Endothelial cell (in vitro differentiated cells): ENCODE data around the gene ACSS1. TPM values are rescaled to one million over a fixed set of nuclear protein-coding genes. Genes with fewer than 3 reads are reported as not detected.
A peak's percentile ranks its signal among the peaks of the same experiment; 100 is the strongest.

ENCODE experiments used
- DNase-seq: peaks from one replicate; pipeline ENCODE4 v3.0.0; 2021; ENCODE audit warnings: low spot score
- H3K27ac Mint-ChIP-seq: one replicate; pipeline ENCODE4 v1.8.0; 2021; ENCODE audit warnings: mixed read lengths, inconsistent platforms; ENCODE audit not compliant: unreplicated experiment
- H3K27me3 Mint-ChIP-seq: one replicate; pipeline ENCODE4 v1.8.0; 2021; ENCODE audit warnings: mild to moderate bottlenecking, moderate library complexity, mixed read lengths, inconsistent platforms; ENCODE audit not compliant: unreplicated experiment
- H3K36me3 Mint-ChIP-seq: one replicate; pipeline ENCODE4 v1.8.0; 2021; ENCODE audit warnings: mild to moderate bottlenecking, low read depth, mixed read lengths, inconsistent platforms; ENCODE audit not compliant: unreplicated experiment
- H3K4me1 Mint-ChIP-seq: one replicate; pipeline ENCODE4 v1.8.0; 2021; ENCODE audit warnings: mild to moderate bottlenecking, mixed read lengths, inconsistent platforms; ENCODE audit not compliant: unreplicated experiment
- H3K4me3 Mint-ChIP-seq: one replicate; pipeline ENCODE4 v1.8.0; 2021; ENCODE audit warnings: mild to moderate bottlenecking, mixed read lengths, inconsistent platforms; ENCODE audit not compliant: unreplicated experiment
- H3K9me3 Mint-ChIP-seq: one replicate; pipeline ENCODE4 v1.8.0; 2021; ENCODE audit warnings: mixed read lengths, inconsistent platforms; ENCODE audit not compliant: unreplicated experiment
- CTCF ChIP-seq: fragments of 200-600 bp; sonication (generic); IDR thresholded peaks from one replicate; pipeline ENCODE4 v1.5.0; 2021; ENCODE audit warnings: antibody characterized with exemption; ENCODE audit not compliant: unreplicated experiment
- total RNA-seq: library from RNA; stranded (reverse); fragmentation: NEBNext Ultra II Directional; extraction: Animal tissue kit (Norgen Biotek cat#: 25700); gene quantifications from one replicate; pipeline ENCODE4 v1.2.1, GENCODE V29; 2021; ENCODE audit not compliant: unreplicated experiment

The ACSS1 gene
- total RNA-seq, 1 donor from 2014 or later, result 15.5 TPM

- DNase-seq, result no peak
- Mint-ChIP-seq H3K27ac (peak overlapping the region; percentile 76), H3K4me3 (no peak overlapping the region), H3K36me3 (peaks cover 7% of the 10 kb centered on the region), H3K4me1 (peaks cover 61% of the 10 kb centered on the region), H3K9me3 (no peaks in the 10 kb centered on the region), H3K27me3 (peaks cover 6% of the 10 kb centered on the region)
- no peak for TF ChIP-seq CTCF
Observed at GRCh38 chr20:24986436-24987015, 71.4 kb downstream of the ACSS1 start.

GRCh38 chr20:24985802-24986201, 72.1 kb downstream of the ACSS1 start:
- no peak for DNase-seq
- no peak overlapping the region for H3K4me3 Mint-ChIP-seq
- H3K27me3 Mint-ChIP-seq, result peaks cover 6% of the 10 kb centered on the region
- peaks cover 14% of the 10 kb centered on the region for H3K36me3 Mint-ChIP-seq
- peaks cover 54% of the 10 kb centered on the region for H3K4me1 Mint-ChIP-seq
- no peak for TF ChIP-seq CTCF
- H3K9me3 Mint-ChIP-seq, result no peaks in the 10 kb centered on the region
- H3K27ac Mint-ChIP-seq, result peak overlapping the region; percentile 76

GRCh38 chr20:24984961-24985640, 72.8 kb downstream of the ACSS1 start:
- Mint-ChIP-seq H3K27ac (peak overlapping the region; percentile 37), H3K4me3 (no peak overlapping the region), H3K4me1 (peaks cover 48% of the 10 kb centered on the region), H3K27me3 (peaks cover 6% of the 10 kb centered on the region), H3K9me3 (peaks cover 1% of the 10 kb centered on the region), H3K36me3 (peaks cover 21% of the 10 kb centered on the region)
- TF ChIP-seq CTCF, result no peak
- no peak for DNase-seq

- DNase-seq, result no peak
- Mint-ChIP-seq H3K27me3 (peaks cover 9% of the 10 kb centered on the region), H3K4me1 (peaks cover 42% of the 10 kb centered on the region), H3K36me3 (peaks cover 33% of the 10 kb centered on the region), H3K27ac (no peak overlapping the region), H3K4me3 (no peak overlapping the region), H3K9me3 (peaks cover 7% of the 10 kb centered on the region)
- no peak for TF ChIP-seq CTCF
Observed at GRCh38 chr20:24983896-24984295, 74.0 kb downstream of the ACSS1 start.

GRCh38 chr20:24981790-24982189, 76.1 kb downstream of the ACSS1 start:
- peak overlapping the region; percentile 70 for H3K4me3 Mint-ChIP-seq
- H3K27me3 Mint-ChIP-seq, result peaks cover 9% of the 10 kb centered on the region
- TF ChIP-seq CTCF, result no peak
- no peak overlapping the region for H3K27ac Mint-ChIP-seq
- DNase-seq, result no peak
- H3K36me3 Mint-ChIP-seq, result peaks cover 51% of the 10 kb centered on the region
- peaks cover 42% of the 10 kb centered on the region for H3K4me1 Mint-ChIP-seq
- H3K9me3 Mint-ChIP-seq, result peaks cover 7% of the 10 kb centered on the region
